Thyroid gland (tissue), 4 donors: ENCODE data around the gene FMN2.

ENCODE experiments used
- POLR2A ChIP-seq, 2 donors: fragments of 450-650 bp; IDR thresholded peaks; one replicate each; pipeline ENCODE4 v1.6.1; 2017; ENCODE audit warnings: antibody characterized with exemption in 2 of 2, mild to moderate bottlenecking in 2 of 2, moderate library complexity in 1 of 2
- TF ChIP-seq, protein P1 (sequence below), 6 experiments: fragments of 200-600 bp in 3 of 6; fragments of 450-650 bp in 3 of 6; sonication (generic) in 3 of 6; IDR thresholded peaks; one replicate each; pipeline ENCODE4 v1.5.1; 2016 to 2019; ENCODE audit warnings: antibody characterized with exemption in 6 of 6, mild to moderate bottlenecking in 2 of 6, inconsistent platforms in 1 of 6, moderate library complexity in 1 of 6

DNA sequence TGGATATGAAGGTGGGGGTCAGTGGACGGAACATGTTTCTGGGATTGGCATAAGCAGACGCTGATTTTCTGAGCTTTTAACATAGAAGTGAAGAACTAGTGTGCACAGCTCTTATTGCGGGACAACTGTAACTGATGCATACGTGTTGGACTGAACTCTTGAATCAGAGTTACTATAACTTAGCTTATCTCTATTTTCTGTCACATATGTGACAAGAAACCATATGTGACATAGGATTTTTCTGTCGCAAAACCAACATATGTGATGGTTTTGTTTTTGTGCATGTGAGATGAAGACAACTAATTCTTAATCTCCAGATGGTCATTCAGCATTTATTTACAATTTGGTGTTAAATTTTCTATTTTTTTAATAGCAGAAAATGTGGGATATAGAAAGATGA is 270.4 kb downstream of the FMN2 start:
- TF ChIP-seq, protein P1, sequence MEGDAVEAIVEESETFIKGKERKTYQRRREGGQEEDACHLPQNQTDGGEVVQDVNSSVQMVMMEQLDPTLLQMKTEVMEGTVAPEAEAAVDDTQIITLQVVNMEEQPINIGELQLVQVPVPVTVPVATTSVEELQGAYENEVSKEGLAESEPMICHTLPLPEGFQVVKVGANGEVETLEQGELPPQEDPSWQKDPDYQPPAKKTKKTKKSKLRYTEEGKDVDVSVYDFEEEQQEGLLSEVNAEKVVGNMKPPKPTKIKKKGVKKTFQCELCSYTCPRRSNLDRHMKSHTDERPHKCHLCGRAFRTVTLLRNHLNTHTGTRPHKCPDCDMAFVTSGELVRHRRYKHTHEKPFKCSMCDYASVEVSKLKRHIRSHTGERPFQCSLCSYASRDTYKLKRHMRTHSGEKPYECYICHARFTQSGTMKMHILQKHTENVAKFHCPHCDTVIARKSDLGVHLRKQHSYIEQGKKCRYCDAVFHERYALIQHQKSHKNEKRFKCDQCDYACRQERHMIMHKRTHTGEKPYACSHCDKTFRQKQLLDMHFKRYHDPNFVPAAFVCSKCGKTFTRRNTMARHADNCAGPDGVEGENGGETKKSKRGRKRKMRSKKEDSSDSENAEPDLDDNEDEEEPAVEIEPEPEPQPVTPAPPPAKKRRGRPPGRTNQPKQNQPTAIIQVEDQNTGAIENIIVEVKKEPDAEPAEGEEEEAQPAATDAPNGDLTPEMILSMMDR (IDR thresholded peaks at IDR 0.05) = no peak
- TF ChIP-seq POLR2A (IDR thresholded peaks at IDR 0.05) = no peak
